NCI-H2196 treated with DMSO at 0.1 percent for 48 hours (cell line): ENCODE results near the gene SMAD3.

Source experiments
- DNase-seq: peaks from one replicate; lab custom pipeline; 2025; ENCODE audit not compliant: unreplicated experiment; lab: John Stamatoyannopoulos, UW

SMAD3 gene

GRCh38 chr15:67192185-67192820, 126.9 kb downstream of the SMAD3 start:
- DNase-seq: no peak

GRCh38 chr15:67193223-67193990, 128.0 kb downstream of the SMAD3 start:
- DNase-seq: no peak

DNA sequence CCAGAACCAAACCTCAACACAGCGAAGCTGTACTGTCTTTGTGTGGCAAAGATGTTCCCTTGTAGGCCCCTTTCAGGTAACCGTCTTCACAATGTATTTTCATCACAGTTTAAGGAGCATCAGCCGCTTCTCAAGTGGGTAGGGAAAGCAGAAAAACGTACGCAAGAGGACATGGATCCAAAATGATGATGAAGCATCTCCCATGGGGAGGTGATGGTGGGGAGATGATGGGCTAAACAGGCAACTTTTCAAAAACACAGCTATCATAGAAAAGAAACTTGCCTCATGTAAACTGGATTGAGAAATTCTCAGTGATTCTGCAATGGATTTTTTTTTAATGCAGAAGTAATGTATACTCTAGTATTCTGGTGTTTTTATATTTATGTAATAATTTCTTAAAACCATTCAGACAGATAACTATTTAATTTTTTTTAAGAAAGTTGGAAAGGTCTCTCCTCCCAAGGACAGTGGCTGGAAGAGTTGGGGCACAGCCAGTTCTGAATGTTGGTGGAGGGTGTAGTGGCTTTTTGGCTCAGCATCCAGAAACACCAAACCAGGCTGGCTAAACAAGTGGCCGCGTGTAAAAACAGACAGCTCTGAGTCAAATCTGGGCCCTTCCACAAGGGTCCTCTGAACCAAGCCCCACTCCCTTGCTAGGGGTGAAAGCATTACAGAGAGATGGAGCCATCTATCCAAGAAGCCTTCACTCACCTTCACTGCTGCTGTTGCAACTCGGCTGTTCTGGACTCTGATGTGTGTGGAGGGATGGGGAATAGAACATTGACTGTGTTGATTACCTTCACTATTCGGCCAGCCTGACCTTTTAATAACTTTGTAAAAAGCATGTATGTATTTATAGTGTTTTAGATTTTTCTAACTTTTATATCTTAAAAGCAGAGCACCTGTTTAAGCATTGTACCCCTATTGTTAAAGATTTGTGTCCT, 129.0 kb downstream of the SMAD3 start:
- DNase-seq: no peak

DNA sequence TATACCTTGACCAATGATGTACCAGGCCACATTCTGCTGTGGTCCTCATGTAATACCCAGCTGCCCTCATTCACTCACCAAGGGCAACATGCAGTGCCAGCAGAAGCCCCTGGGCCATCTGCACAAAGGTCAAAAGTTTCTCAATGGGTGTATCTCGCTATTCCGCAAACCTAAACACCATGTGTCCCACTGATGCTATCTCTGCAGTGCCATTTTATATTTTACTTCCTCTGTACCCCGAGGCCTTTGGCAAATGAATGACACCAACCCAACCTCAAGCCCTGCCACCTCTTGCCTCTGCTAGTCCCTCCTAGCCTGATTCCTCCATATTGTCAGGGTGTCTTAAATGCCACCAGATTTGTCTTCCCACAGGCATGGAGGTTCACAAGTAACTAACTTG, 129.9 kb downstream of the SMAD3 start:
- no peak for DNase-seq

GRCh38 chr15:67196222-67196621, 130.8 kb downstream of the SMAD3 start:
- DNase-seq: no peak

DNA sequence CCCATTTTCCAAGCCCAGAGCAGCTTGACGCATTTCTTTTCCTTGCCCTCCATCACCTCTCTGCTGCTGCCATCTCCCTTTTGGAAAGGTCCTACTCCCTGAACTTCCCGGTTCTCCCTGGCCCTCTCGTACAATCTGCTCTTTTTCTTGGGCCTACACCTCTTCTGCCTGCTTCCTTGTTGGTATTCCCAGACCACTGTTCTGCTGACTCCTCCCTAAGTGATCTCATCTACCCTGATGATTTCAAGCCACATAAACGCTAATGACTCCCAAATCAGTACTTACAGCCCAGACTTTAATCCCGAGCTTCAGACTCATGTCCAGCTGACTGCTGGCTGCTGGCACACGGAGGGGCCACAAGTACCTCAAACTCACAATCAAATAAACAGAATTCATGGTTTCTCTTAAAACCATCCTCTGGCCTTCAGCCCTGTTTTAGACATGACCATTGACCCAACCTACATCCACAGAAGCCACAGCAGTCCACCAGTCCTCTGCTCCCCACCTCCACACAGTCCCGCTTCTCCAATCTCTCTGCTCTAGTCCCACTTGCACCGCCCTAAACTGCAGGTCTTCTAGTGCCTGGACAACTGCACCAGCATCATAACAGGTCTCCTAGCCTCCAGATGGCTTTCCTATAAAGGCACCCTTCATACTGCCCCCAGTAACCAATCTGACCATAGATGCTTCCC, 131.4 kb downstream of the SMAD3 start:
- no peak for DNase-seq

- no peak for DNase-seq
These were observed 131.9 kb downstream of the SMAD3 start for GRCh38 chr15:67197364-67197695.

GRCh38 chr15:67198157-67198754, 132.9 kb downstream of the SMAD3 start:
- DNase-seq: no peak

DNA sequence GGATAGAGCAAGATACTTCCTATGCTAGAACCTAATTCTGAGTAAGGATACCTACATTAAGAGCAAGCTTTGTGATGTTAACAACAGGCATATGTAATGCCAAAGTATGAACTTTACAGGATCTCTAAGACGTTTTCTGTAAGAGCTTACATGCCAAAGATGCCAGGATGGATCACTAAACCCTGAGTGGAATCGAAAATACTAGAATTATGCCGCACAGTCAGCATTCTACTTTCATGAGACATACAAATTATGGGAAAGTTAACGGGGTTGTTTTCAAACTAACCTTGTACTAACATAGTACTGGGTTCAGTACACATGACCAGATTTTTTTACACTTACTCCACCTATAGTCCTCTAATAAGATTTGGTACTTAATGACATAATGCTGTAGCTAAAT, 134.0 kb downstream of the SMAD3 start:
- no peak for DNase-seq

DNA sequence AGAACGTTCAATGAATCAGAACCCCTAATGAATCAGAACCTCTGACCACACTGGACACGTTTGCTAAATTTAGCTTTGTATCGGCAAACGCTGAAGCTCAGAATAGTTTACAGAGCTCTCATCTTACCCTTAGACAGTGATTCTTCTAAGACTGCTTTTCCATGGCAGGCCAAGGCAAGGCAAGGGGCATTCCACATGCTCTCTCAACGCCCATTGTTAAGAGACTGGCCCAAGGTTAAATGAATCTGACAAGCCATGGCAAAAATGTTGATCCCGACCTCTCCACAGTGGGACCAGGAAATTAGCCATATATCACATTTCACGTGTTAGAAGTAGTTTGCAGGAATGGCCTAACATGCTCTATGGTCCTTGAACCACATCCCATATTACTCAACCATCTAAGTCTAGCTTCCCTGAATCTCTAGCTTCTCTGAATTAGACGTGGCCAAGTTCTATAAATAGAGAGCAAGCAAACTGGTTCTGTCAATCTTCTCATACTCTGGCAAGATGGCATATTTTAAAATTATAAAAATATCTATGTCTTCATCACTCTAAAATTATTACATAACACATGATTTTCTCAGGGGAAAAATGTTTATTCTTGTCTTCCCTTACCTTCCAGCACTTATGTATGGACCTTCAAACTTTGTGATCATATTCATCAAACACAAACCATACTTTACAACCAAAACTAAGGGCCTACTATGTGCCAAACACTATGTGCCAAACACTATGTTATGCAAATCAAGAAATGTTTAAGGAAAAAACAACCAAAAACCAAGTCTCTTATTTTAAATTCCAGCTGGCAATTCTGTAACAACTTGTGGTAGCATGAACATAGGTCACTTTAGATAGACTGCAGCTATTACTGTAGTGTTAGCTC, 134.7 kb downstream of the SMAD3 start:
- DNase-seq: no peak

DNA sequence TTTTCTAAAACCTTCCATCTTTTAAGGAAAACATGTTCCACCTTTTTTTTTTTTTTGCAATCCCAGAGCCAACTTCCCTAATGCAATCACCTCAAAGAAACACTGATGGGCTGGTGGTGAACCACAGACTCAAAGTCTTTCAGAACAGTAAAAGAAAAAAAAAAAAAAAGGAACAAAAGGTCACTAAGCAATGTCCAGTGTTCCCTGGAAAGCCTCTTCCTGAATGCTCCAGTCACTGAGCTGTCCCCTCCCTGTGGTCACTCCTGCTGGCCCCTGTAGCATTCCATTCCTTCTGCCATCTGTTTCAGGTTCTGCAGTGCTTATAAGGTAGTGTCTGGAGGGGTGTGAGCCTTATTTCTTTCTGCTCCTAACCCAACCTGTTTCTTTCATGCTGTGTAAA, 135.7 kb downstream of the SMAD3 start:
- no peak for DNase-seq

DNA sequence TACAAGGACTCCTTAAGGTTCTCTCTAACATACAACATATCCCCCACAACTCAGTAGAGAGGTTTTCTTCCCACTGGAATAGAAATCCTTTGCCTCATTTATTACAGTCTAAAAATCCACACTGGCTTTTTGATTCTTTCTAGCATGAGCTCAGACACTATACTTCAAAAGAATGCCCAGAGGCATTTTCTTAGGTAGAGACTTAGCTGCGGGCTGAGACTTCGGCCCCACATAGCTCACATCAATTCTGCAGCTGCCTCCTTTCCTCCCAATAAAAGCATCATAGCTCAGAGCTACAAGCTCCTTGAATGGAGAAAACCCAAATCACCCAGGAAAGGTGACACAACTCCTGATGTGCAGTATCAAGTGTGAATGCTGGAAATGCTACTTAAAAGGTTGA, 136.7 kb downstream of the SMAD3 start:
- no peak for DNase-seq

GRCh38 chr15:67202991-67203390, 137.6 kb downstream of the SMAD3 start:
- no peak for DNase-seq

- no peak for DNase-seq
These were observed 142.3 kb downstream of the SMAD3 start for GRCh38 chr15:67207555-67208207.

DNA sequence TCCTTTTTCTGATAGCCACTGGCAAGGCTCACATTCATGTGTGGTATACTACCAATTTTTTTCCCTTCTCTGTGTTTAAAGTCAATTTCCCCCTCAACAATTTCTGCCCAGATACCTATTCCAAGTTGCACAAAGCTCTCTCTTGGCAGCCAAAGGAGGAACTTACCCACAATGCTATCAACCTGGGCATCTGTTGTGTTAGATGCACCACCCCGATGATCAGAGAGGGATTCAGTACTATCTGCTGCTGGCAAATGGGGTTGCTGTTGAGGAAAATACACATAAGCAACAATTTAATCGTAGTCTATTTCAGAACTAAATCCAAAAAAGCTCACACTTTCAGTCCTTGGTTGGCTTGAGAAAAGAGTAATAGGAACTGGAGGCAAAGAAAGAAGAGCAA, 143.0 kb downstream of the SMAD3 start:
- no peak for DNase-seq

- no peak for DNase-seq
These were observed 145.3 kb downstream of the SMAD3 start for GRCh38 chr15:67210555-67211168.

GRCh38 chr15:67212684-67213367, 147.4 kb downstream of the SMAD3 start:
- DNase-seq: no peak

DNA sequence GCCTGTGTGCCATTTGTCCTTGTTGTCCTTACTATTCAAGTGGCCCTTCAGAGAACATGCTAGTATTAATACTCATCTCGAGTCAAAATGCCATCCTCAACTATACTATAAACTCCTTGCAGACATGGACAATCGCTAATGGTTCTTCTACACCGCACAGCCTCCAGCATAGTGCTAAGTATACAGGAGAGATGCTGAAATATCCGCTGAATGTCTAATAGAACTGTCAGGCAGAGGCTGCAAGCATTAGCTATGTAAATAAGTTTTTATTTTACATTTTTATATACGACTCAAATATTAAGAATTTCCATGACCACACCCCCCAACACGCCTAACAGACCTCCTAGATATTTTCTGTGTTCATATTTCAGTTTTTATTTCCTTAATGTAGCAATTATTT, 149.7 kb downstream of the SMAD3 start:
- no peak for DNase-seq
